SK-N-MC (cell line): ENCODE results near the gene B3GAT2.

ENCODE experiments used
- EZH2 ChIP-seq: fragments of 200-600 bp; sonication (generic); IDR thresholded peaks from one replicate; pipeline ENCODE4 v1.6.1; 2017; ENCODE audit warnings: antibody characterized with exemption
- POLR2AphosphoS5 ChIP-seq: IDR thresholded peaks from 2 replicates; pipeline ENCODE4 v1.6.1; 2012; ENCODE audit warnings: mild to moderate bottlenecking, low read depth, low read length, borderline replicate concordance

- TF ChIP-seq EZH2 = no peak
- TF ChIP-seq POLR2AphosphoS5 = no peak
Measured at GRCh38 chr6:70957284-70957617, 391 bp upstream of the B3GAT2 start.
